ENCODE data around the gene ASB18. TPM values are rescaled to one million over a fixed set of nuclear protein-coding genes. Genes with fewer than 3 reads are reported as not detected.

The ASB18 gene
- total RNA-seq, 1 donor: not detected

- no peak overlapping the region for H3K4me3 ChIP-seq (ENCODE audit: low read depth, low read length)
- DNase-seq (ENCODE audit: low read depth): peak; percentile 3
- TF ChIP-seq CTCF (IDR thresholded peaks at IDR 0.05; ENCODE audit: insufficient read depth, low read length): no peak
These were observed 17.4 kb downstream of the ASB18 start for GRCh38 chr2:236246711-236247246.

- DNase-seq (ENCODE audit: low read depth): no peak
- TF ChIP-seq CTCF (IDR thresholded peaks at IDR 0.05; ENCODE audit: insufficient read depth, low read length): no peak
- H3K4me3 ChIP-seq (ENCODE audit: low read depth, low read length): no peak overlapping the region
These were observed 19.9 kb downstream of the ASB18 start for GRCh38 chr2:236244256-236244655.

GRCh38 chr2:236242057-236242495, 22.1 kb downstream of the ASB18 start:
- no peak for DNase-seq (ENCODE audit: low read depth)
- TF ChIP-seq CTCF (IDR thresholded peaks at IDR 0.05; ENCODE audit: insufficient read depth, low read length): no peak
- H3K4me3 ChIP-seq (ENCODE audit: low read depth, low read length): no peak overlapping the region

GRCh38 chr2:236241181-236242056, 22.8 kb downstream of the ASB18 start:
- H3K4me3 ChIP-seq (ENCODE audit: low read depth, low read length): no peak overlapping the region
- TF ChIP-seq CTCF (IDR thresholded peaks at IDR 0.05; ENCODE audit: insufficient read depth, low read length): no peak
- DNase-seq (ENCODE audit: low read depth): no peak

DNA sequence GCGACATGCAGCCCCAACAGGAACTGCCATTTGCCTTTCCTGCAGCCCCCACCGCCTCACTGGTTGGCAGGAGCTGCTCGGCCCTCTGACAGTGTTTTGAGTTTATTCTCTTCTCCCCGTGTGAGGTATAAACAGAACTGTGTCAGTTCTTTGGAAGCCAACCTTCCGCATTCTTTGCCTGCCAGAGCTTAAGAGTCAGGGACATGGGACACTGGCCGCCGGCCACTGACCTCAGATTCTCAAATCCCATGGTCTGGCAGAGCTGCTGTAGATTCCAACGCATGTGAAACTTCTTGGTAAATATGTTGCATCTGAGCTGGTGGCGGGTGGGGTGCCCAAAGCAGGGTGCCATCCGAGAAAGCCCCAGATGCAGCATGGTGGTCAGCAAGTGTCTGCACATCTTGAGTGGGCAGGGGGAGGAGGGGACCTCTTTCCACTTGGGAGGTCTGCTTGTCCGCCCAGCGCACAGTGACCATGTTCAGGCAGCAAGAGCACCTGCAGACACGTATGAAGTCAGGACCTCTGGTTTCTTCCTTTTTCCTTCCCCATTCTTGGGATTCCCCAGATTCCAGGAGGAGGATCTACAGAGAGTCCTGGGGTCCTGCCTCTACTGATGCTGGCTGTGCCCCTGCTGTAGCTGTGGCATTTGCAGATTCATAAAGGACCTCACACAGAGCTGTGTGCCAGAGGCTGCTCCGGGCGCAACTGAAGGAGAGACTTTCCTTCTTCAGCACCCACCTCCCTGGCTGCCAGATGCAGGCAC, 23.8 kb downstream of the ASB18 start:
- no peak for TF ChIP-seq CTCF (IDR thresholded peaks at IDR 0.05; ENCODE audit: insufficient read depth, low read length)
- DNase-seq (ENCODE audit: low read depth): peak; percentile 2
- no peak overlapping the region for H3K4me3 ChIP-seq (ENCODE audit: low read depth, low read length)

- TF ChIP-seq CTCF (IDR thresholded peaks at IDR 0.05; ENCODE audit: insufficient read depth, low read length): no peak
- H3K4me3 ChIP-seq (ENCODE audit: low read depth, low read length): no peak overlapping the region
- no peak for DNase-seq (ENCODE audit: low read depth)
These were observed 24.7 kb downstream of the ASB18 start for GRCh38 chr2:236239276-236240065.
